ENCODE data around the gene SMC1B.
"Not testable (repeated sequence)": the region's sequence is repeated elsewhere in the genome, so short reads cannot be mapped to it uniquely, and the experiment has no call there.

SMC1B gene

GRCh38 chr22:45309422-45310227 is 103.8 kb downstream of the SMC1B start, which contains the start of gene FAM118A:
Gene FAM118A (plus strand): TSS chr22:45309934. CDS start chr22:45322380, 12,446 bp downstream.
- peak; percentile 56 for DNase-seq (ENCODE audit: low read depth, low spot score)
- H3K27ac ChIP-seq: peak within 1 kb of the TSS; percentile 69

DNA sequence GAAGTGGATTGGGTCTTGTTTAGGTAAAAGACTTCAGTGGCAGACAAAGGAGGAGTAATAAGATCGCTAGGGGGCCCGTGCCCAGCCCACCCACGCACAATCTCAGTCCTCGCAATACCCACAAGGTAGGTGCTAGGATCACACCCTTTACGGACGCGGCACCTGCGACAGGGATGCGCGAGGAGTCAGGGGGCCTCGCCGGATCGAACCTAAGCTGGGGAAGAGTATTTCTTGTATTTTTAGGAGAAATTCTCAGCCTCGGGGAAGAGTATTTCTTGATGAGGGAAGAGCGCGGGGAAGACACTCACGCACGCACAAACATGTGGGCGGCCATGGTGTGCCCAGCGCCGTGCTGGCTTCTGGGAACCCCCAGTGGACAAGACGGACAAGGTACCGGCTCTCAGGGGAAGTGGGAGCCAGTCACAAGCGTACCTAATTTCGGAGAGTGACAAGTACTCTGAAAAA is 104.4 kb downstream of the SMC1B start:
- H3K27ac ChIP-seq: peak overlapping the region; percentile 69
- DNase-seq (ENCODE audit: low read depth, low spot score): no peak

GRCh38 chr22:45308391-45308956 is 104.9 kb downstream of the SMC1B start:
- H3K27ac ChIP-seq: peak overlapping the region; percentile 69

DNA sequence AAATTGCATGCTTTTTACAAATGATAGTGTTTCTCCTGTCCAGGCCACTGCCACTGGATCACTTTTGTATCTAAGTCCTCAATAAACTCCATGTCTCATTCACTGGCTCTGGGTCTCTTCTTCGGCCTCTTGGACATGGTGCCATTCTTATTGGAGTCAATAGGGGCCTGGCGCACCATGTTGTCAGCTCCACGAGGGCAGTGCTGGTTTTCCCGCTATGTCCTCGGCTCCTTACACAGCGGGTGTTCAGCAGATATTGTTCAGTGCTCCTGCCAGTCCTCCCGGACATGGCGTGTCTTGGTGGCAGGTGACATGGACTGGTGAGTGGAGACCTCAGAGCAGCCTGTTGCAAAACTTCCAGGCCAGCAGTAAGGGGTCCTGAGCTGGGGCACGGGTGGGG is 107.3 kb downstream of the SMC1B start:
- no peak overlapping the region for H3K27ac ChIP-seq
- no peak for DNase-seq (ENCODE audit: low read depth, low spot score)

More at GRCh38 chr22:45308391-45308956, 104.9 kb downstream of the SMC1B start:
- DNase-seq (ENCODE audit: low read depth, low spot score): no peak

GRCh38 chr22:45305456-45306075 is 107.8 kb downstream of the SMC1B start:
- no peak overlapping the region for H3K27ac ChIP-seq
- DNase-seq (ENCODE audit: low read depth, low spot score): no peak

GRCh38 chr22:45304971-45305370 is 108.4 kb downstream of the SMC1B start:
- H3K27ac ChIP-seq: no peak overlapping the region

DNA sequence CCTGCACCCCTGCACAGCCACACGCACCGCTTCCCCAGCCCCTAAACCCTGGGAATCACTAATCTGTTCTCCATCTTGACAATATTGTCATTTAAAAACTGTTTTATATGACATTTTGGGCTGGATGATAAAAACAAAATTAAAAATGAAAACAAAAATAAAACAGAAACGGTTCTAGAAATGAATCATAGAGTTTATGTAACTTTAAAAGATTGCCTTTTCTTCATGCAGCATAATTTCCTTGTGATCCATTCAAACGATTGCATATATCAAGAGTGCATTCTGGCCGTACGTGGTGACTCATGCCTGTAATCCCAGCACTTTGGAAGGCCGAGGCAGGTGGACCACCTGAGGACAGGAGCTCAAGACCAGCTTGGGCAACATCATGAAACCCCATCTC is 110.2 kb downstream of the SMC1B start:
- no peak for DNase-seq (ENCODE audit: low read depth, low spot score)
- no peak overlapping the region for H3K27ac ChIP-seq

More at GRCh38 chr22:45304971-45305370, 108.4 kb downstream of the SMC1B start:
- no peak for DNase-seq (ENCODE audit: low read depth, low spot score)

DNA sequence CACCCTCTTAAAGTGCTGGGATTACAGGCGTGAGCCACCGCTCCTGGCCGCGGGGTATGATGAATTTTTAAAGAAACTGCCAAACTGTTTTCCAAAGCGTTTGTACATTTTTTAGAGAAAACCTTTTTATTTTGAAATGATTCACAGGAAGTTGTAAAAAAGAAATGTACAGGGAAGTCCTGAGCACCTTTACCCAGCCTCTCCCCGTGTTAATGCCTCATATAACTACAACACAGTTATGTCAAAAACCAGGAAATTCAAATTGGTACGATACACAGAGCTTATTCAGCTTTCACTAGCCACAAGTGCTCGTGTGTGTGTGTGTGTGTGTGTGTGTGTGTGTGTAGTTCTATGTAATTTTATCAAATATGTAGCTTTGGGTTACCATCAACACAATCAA is 110.6 kb downstream of the SMC1B start:
- no peak overlapping the region for H3K27ac ChIP-seq
- DNase-seq (ENCODE audit: low read depth, low spot score): no peak

- H3K27ac ChIP-seq: no peak overlapping the region
- DNase-seq (ENCODE audit: low read depth, low spot score): no peak
Observed at GRCh38 chr22:45298934-45299505, 114.4 kb downstream of the SMC1B start.

DNA sequence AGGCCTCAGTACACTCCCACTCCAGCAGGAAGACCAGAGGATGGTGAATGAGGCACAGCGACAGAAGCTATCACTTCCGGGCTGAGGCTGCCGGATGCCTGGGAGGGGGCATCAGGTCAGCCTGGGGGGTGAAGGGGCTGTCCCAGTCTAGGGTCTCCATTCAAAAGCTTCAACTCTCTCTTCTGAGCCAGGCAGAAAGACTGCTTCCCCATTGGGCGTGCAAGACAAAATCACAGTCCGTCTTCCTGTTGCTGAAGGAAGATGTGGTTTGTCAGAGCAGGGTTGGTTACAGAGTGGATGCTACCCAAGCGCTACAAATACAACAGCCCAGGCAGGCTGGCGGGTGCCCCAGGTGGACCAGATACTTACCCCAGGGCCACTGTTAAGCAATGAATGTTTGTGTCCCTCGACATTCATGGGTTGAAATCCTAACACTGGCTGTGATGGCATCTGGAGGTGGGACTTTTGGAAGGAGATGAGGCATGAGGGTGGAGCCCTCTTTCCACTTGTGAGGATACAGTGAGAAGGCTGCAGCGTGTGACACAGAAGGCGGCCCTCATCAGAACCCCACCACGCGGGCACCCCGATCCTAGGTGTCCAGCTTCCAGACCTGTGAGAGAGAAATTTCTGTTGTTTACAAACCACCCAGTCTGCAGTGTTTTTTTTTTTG is 116.6 kb downstream of the SMC1B start:
- H3K27ac ChIP-seq: no peak overlapping the region
- no peak for DNase-seq (ENCODE audit: low read depth, low spot score)

- no peak for DNase-seq (ENCODE audit: low read depth, low spot score)
- no peak overlapping the region for H3K27ac ChIP-seq
Observed at GRCh38 chr22:45295492-45295891, 117.9 kb downstream of the SMC1B start.

DNA sequence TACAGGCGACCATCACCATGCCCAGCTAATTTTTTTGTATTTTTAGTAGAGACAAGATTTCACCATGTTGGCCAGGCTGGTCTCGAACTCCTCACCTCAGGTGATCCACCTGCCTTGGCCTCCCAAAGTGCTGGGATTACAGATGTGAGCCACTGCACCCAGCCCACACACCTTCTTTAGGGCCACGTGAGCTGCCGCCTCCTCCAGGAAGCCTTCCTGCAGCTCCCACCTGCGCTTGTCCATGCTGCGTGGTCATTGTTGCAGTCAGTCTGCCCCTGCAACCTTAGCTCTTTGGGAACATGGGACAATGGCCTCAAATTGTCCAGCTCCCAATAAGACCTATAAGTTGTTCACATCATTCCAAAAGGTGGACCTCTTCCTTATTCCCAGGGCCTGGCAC is 118.4 kb downstream of the SMC1B start:
- H3K27ac ChIP-seq; DNase-seq (ENCODE audit: low read depth, low spot score): not testable (repeated sequence)
